Tibial nerve (tissue), 4 donors: ENCODE results near the gene FICD. TPM values are rescaled to one million over a fixed set of nuclear protein-coding genes. Genes with fewer than 3 reads are reported as not detected.

Source experiments
- DNase-seq, 2 donors: peaks; one replicate each; pipeline ENCODE4 v3.0.0-alpha.2; 2019; ENCODE audit warnings: low spot score in 2 of 2
- H3K27ac ChIP-seq, 4 donors: fragments of 200-600 bp; sonication (generic) in 3 of 4; one replicate each; pipeline ENCODE4 v1.5.1; 2017 to 2019; ENCODE audit warnings: mild to moderate bottlenecking in 1 of 4
- H3K27me3 ChIP-seq, 2 donors: fragments of 200-600 bp; sonication (generic) in 1 of 2; one replicate each; pipeline versions ENCODE4 v1.5.1 to v1.6.0; 2017 to 2019
- H3K36me3 ChIP-seq, 3 donors: fragments of 200-600 bp; sonication (generic); one replicate each; pipeline ENCODE4 v1.5.1; 2018 to 2019
- H3K4me1 ChIP-seq, 4 donors: fragments of 200-600 bp; sonication (generic) in 3 of 4; one replicate each; pipeline ENCODE4 v1.5.1; 2017 to 2019
- H3K4me3 ChIP-seq, 4 donors: fragments of 200-600 bp; sonication (generic) in 3 of 4; one replicate each; pipeline ENCODE4 v1.5.1; 2017 to 2019; ENCODE audit warnings: mild to moderate bottlenecking in 1 of 4, moderate library complexity in 1 of 4
- H3K9me3 ChIP-seq, 4 donors: fragments of 200-600 bp; sonication (generic) in 3 of 4; one replicate each; pipeline ENCODE4 v1.5.1; 2017 to 2019
- CTCF ChIP-seq, 5 experiments: fragments of 200-600 bp in 3 of 5; fragments of 450-650 bp in 2 of 5; sonication (generic) in 3 of 5; IDR thresholded peaks; one replicate each; pipeline ENCODE4 v1.5.1; 2016 to 2019; ENCODE audit warnings: antibody characterized with exemption in 5 of 5, mild to moderate bottlenecking in 3 of 5, moderate library complexity in 2 of 5
- EP300 ChIP-seq, 2 donors: sonication (generic); formaldehyde crosslinking; IDR thresholded peaks; one replicate each; pipeline ENCODE4 v1.6.1; 2017; ENCODE audit warnings: antibody characterized with exemption in 2 of 2, mild to moderate bottlenecking in 1 of 2
- POLR2A ChIP-seq, 2 donors: fragments of 450-650 bp; IDR thresholded peaks; one replicate each; pipeline ENCODE4 v1.6.1; 2017; ENCODE audit warnings: antibody characterized with exemption in 2 of 2, mild to moderate bottlenecking in 2 of 2, moderate library complexity in 2 of 2
- whole genome bisulfite sequencing, 2 donors: methylation state at CpG; one replicate each; pipeline ENCODE4 v1.1.5; 2018; 5-methylcytosine and 5-hydroxymethylcytosine counted together
- total RNA-seq, 4 donors: library from RNA; depleted of rRNA; stranded (reverse); fragments of >200 nt; gene quantifications; one replicate each; pipeline ENCODE4 v1.1.0, GENCODE V29; 2016

FICD gene
- total RNA-seq, 4 donors from 2014 or later, result 4.8 to 13.2 (median 8.3) TPM

GRCh38 chr12:108567406-108568337 lies 52.6 kb downstream of the FICD start:
- Histone ChIP-seq H3K4me1 (peaks cover 0 to 54% (median 5%) of the 10 kb centered on the region in 4 donors), H3K27ac (peak overlapping the region in 3 of 4 donors; percentile 40 to 67 (median 56))
- WGBS, 2 donors, result 59 to 68% methylated on average over 7 of the region's 7 CpGs

GRCh38 chr12:108568338-108569154 lies 53.5 kb downstream of the FICD start:
- TF ChIP-seq EP300 (IDR thresholded peaks at IDR 0.05) (no peak), POLR2A (IDR thresholded peaks at IDR 0.05) (no peak), CTCF (IDR thresholded peaks at IDR 0.05) (no peak)
- H3K36me3 ChIP-seq, result peaks cover 0 to 63% (median 16%) of the 10 kb centered on the region in 3 donors
- DNase-seq, result no peak
- H3K27me3 ChIP-seq, result no peaks in the 10 kb centered on the region
- 77 to 81% methylated on average over 10 of the region's 10 CpGs for WGBS, 2 donors
- peak overlapping the region in 3 of 4 donors; percentile 11 to 56 (median 40) for H3K27ac ChIP-seq
- no peaks in the 10 kb centered on the region for H3K9me3 ChIP-seq
- H3K4me3 ChIP-seq, result no peak overlapping the region
- peaks cover 0 to 50% (median 5%) of the 10 kb centered on the region in 4 donors for H3K4me1 ChIP-seq

More at GRCh38 chr12:108567406-108568337, 52.6 kb downstream of the FICD start:
- Histone ChIP-seq H3K9me3 (no peaks in the 10 kb centered on the region), H3K27me3 (no peaks in the 10 kb centered on the region), H3K4me3 (no peak overlapping the region), H3K36me3 (peaks cover 0 to 63% (median 16%) of the 10 kb centered on the region in 3 donors)
- peak in 1 of 2 donors; percentile 48 for DNase-seq
- TF ChIP-seq POLR2A (IDR thresholded peaks at IDR 0.05) (no peak), EP300 (IDR thresholded peaks at IDR 0.05) (no peak), CTCF (IDR thresholded peaks at IDR 0.05) (no peak)

Other genes with a start within 250 kb of the FICD start
- 10 to 100 TPM in 3 of 4 donors, 1 to 10 TPM in 1; 7.1 to 23.2 (median 18.8) TPM for gene CMKLR1, start 176.0 kb upstream of the FICD start, total RNA-seq
- gene SART3, start 45.9 kb downstream of the FICD start, total RNA-seq, result 10 to 100 TPM; 51.3 to 70.1 (median 63.4) TPM
- gene ISCU, start 47.3 kb downstream of the FICD start, total RNA-seq, result 100 to 1,000 TPM; 172 to 269 (median 185) TPM
- gene TMEM119, start 82.8 kb downstream of the FICD start, total RNA-seq, result 10 to 100 TPM in 3 of 4 donors, 1 to 10 TPM in 1; 9.0 to 48.8 (median 42.3) TPM
- gene SELPLG, start 118.6 kb downstream of the FICD start, total RNA-seq, result 10 to 100 TPM in 2 of 4 donors, 1 to 10 TPM in 2; 4.5 to 15.1 (median 9.2) TPM
- 100 to 1,000 TPM; 110 to 181 (median 158) TPM for gene CORO1C, start 216.2 kb downstream of the FICD start, total RNA-seq